Stimulated activated CD8-positive, alpha-beta memory T cell treated with anti-CD3 and anti-CD28 coated beads, Interleukin-15, amount 100 ng/mL, for 4 hours (primary cell): ENCODE measurements around the gene RALGPS2.

Source experiments
- DNase-seq, 2 donors: peaks; one replicate each; pipeline ENCODE4 v3.0.0-alpha.2; 2020; ENCODE audit warnings: low read depth in 2 of 2

RALGPS2 gene, protein sequence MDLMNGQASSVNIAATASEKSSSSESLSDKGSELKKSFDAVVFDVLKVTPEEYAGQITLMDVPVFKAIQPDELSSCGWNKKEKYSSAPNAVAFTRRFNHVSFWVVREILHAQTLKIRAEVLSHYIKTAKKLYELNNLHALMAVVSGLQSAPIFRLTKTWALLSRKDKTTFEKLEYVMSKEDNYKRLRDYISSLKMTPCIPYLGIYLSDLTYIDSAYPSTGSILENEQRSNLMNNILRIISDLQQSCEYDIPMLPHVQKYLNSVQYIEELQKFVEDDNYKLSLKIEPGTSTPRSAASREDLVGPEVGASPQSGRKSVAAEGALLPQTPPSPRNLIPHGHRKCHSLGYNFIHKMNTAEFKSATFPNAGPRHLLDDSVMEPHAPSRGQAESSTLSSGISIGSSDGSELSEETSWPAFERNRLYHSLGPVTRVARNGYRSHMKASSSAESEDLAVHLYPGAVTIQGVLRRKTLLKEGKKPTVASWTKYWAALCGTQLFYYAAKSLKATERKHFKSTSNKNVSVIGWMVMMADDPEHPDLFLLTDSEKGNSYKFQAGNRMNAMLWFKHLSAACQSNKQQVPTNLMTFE

DNA sequence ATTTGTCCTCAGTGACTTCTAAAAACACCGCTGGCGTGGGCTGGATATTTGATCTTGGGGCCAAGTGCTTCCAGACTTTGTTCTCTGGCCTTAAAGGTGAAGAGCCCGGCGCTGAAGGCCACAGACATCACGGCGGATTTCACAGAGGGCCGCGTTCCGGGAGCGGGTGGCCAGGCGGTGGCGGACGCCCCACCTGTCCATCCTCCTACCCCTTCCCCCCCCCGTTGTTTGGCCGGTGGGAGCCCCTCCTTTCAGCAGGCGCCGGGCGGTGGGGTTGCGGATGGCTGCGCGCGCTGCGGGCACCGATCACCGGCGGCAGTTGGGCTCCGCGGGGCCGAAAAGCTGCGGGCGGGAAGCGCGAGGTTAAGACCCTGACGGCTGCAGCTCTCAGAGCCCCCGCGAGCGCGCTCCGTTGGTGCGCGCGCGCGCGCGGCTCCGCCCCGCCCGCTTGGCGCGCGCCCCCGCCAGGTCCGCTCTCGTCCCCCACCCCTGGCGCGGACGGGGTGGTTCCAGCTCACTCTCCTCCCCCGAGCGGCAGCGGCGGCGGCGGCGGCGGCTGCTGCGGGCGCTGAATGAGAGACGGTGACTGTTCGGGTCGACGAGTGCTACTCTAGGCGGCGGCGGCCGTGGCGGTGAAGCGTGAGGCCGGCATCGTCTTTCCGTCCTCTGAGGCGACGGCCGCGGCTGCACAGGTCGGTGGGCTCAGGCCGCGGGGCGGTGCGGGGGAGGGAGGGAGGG lies at the start of gene RALGPS2:
TSS of gene RALGPS2 (plus strand) at position 517 of the 738 bp plus-strand sequence. CDS start 51,521 bp downstream, outside the sequence.
- peak; percentile 22 to 53 for DNase-seq

GRCh38 chr1:178679237-178679636 lies 45.8 kb upstream of the RALGPS2 start:
- no peak for DNase-seq

GRCh38 chr1:178682429-178682828 lies 42.6 kb upstream of the RALGPS2 start:
- DNase-seq: no peak

DNA sequence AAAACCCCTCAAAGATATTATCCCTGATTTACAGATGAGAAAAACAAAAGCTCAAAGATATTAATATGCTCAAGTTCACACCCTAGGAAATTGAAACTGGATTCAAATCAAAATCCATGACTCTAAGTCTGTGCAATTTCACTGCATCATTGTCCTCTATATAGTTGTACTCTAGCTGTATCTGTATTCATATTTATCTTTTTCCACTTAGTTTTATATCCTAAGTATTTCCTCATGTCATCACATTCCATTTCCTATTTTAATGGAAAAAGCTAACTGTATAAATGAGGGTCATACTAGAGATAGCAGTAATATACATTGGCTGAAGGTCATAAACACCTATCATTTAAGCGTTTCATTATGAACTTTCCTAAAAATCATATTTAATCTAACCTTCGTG lies 42.2 kb upstream of the RALGPS2 start:
- no peak for DNase-seq

DNA sequence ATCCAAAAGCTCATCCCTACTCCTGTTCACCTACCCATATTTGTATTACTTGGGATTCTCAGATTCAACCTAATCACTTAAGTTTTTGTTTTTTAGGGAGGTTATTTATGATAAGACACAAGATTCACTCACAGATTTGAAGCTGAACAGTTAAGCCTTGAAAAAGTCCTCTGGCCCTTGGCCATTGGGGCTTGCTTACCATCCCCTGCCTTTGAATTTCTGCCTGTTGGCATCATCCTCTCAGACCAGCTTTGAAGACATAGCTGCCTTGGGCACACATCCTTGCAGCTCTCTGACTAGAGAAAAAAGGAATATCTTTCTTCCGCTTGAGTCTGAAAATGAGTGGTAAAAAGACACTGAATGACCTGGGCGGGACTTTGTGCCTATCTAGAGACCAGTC lies 41.8 kb upstream of the RALGPS2 start:
- no peak for DNase-seq

DNA sequence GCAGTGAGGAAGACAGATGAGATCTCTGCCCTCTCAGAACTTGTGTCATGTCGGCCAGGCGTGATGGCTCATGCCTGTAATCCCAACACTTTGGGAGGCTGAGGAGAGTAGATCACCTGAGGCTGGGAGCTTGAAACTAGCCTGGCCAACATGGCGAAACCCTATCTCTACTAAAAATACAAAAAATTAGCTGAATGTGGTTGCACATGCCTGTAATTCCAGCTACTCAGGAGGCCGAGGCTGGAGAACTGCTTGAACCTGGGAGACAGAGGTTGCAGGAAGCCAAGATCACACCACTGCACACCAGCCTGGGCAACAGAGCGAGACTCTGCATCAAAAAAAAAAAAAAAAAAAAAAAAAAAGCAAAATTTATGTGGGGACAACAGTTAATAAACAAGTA lies 40.9 kb upstream of the RALGPS2 start:
- DNase-seq: no peak

- DNase-seq: no peak
Measured at GRCh38 chr1:178684542-178685000, 40.5 kb upstream of the RALGPS2 start.

GRCh38 chr1:178686407-178686806 lies 38.6 kb upstream of the RALGPS2 start:
- DNase-seq: no peak

DNA sequence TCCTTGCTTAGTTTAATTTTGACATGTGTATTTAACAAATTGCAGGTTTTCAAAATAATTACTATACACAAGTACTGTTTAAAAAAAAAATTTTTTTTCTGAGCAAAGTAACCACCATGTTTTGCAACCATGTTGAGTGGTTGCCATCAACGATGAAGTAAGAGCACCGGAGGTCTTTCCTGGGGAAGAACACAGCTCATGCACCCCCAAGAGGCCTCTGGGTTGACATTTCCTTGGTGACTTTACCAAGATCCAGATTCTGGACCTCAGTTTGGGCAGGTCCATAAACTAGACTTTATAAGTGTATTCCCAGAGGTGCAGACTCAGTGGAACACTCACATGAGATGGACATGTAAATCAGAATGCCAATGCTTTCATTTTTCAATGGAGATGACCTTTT lies 36.8 kb upstream of the RALGPS2 start:
- DNase-seq: no peak

GRCh38 chr1:178689769-178690168 lies 35.3 kb upstream of the RALGPS2 start:
- DNase-seq: no peak

DNA sequence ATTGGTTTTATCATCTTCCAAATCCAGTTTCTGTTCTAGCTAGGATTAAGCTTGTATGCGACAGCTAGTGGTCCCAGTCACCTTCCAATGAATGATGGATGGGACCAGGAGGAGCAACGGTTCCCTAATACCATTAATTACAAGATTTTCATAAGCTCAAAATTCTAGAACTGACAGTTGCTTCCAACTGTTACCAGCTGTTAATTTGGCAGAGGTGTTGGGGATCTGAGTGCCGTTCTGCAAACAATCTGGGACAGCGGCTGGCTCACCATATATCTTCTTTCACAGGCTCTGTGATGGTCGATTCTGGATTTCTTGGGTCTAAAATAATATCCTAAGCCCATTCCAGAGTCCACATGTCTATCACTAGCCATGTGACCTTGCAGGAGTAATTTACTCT lies 34.5 kb upstream of the RALGPS2 start:
- no peak for DNase-seq

DNA sequence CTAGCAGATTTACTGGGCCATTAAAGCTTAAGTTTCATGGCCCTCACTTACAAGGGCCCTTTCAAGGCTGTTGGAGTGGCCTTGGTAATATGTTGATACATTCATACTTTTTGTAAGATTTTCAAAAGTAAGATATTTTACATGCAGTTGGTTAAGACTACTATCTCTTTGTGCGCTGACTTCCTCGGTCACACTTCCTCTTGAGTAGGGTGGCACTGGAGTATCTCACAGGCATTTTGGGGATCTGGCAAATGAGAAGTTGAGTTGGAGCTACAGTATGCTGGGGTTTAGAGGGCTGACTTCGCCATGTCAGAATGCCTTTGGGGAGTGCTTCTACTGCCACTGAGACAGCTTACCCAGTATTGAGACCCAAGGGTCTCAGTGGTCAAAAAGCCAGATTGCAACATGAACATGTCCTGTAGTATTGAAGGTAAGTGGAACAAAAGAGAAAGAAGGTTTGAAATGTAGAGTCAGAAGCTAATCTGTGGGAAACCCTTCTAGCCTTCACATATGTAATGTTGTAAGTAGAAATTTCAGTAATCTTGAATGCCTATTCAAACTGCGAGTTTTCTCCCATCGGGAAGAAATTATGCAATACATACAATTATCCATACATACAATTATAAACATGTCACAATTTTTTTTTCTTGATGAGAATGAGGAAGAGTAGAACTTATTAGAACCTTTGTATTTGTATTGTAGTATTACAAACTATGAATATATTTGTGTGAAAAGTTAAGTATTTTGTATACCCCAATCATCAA lies 32.3 kb upstream of the RALGPS2 start:
- no peak for DNase-seq

GRCh38 chr1:178693366-178693765 lies 31.7 kb upstream of the RALGPS2 start:
- no peak for DNase-seq

GRCh38 chr1:178694923-178695525 lies 30.0 kb upstream of the RALGPS2 start:
- no peak for DNase-seq

DNA sequence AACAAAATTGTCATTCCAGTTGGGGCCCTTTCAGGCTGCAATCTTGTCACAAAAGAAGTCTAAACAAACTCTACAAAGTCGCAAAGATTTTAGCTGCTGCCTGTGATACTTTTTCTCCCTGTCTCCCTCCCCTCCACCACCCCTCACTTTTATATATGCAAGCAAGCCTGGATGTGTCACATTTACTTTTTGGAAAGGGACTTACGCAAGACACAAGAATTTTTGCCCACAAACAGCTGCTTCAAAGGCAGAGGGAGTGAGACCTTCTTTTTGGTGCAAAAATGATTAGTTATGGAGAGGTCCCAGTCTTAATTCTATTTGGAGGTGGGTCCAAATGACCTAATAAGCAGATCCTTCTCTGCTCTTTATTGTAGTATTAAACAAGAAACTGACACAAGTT lies 22.9 kb upstream of the RALGPS2 start:
- DNase-seq: no peak

GRCh38 chr1:178704833-178705232 lies 20.2 kb upstream of the RALGPS2 start:
- no peak for DNase-seq

DNA sequence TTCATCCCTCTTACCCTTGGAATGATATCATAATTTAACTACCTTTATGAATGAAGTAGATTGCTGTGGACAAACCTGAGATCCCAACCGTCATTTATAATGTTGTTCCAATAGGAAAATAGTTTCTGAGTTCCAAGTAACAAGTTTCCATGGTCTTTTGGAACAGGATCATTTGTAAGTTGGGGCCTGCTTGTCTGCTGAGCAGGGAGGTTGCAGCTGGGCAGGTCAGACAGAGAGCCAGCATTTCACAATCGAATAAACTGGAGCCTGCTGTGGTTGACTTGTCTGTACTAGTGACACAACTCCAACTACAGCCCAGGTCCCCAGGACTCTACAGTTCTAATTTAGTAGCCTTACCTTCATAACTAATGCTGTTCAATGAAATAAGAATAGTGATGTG lies 18.6 kb upstream of the RALGPS2 start:
- DNase-seq: no peak

DNA sequence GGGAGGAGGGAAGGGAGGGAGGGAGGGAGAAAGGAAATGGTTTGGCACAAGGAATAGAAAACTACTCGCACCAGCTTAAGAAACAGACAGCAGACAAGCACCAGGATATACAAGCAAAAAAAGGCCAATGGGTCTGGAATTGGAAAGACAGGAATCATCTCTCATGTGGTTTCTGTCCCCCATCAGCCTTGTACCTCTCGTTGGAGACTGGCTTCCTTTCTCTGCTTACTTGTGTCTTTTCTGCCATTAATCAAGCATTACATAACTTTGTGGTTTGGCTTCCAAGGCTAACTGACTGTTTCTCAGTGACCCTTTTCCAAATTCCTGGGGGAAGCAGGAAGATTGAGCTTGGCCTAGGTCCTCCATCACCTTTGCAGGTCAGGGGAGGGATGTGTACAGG lies 11.8 kb upstream of the RALGPS2 start:
- DNase-seq: no peak

DNA sequence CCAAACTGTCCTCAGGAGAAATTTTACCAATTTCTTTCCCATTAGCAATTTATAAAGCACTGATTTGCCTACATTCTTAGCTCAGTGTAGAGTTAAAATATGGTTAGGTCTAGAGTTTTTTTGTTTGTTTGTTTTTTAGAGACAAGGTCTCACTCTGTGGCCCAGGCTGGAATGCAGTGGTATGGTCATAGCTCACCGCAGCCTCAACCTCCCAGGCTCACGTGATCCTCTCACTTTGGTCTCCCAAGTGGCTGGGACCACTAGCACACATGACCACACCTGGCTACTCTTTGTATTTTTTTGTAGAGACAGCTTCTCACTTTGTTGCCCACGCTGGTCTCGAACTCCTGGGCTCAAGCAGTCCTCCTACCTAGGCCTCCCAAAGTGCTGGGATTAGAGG lies 10.6 kb upstream of the RALGPS2 start:
- no peak for DNase-seq

DNA sequence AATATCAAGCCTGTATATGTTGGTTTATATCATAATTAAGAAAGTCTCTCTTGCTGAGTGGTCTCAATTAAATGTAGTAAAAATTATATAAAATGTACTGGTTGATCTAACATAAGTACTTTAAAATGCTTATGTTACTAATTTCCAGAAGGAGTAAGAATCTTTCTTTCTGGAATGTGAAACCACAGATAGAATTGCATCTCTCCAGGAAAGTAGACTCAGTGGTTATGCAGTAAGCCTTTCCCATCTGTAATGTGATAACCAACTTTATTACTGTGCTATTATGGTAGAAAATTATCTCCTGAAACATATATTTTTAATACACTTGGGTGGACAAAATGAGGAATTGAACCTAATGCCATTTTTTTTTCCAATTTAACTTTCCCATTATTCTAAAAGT lies 8.9 kb upstream of the RALGPS2 start:
- no peak for DNase-seq

DNA sequence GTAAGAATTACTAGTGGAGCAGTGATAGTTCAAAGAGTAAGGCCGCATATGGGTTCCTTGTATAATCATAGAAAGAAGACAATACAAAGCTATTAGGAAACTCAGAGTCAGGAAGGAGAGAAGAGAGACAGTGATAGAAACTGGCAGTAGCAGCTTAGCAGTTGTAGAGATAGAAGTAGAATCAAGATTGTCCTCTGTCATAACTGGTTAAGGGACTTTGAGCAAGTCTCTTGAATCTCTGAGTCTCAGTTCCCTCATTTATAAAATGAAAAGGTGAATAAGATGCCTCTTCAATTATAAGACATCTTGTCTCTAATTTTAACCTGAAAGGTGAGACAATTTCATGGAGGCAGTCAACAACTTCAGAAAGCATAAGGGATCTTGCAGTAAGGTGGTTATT lies 6.5 kb upstream of the RALGPS2 start:
- no peak for DNase-seq

DNA sequence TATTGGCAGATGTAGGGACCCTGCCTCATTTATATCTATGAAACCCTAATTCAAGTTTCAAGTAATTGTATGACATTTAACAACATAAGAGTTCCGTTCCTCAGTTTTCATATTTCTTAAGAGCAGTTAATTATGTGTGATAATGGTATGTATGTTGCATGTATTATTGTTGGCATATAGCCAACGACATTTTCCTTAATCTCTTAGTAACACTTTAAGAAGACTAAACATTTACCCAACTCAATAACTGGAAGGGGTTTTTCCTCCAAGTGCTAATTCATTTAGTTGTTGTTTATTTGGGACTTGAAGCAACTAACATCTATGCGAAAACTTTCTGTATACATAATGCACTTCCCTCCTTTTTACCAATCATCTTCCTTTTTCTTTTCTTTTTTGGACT lies 1.5 kb upstream of the RALGPS2 start:
- no peak for DNase-seq
